Neural cell (in vitro differentiated cells): Measurements from ENCODE around the gene ARHGEF40. TPM values are rescaled to one million over a fixed set of nuclear protein-coding genes. Genes with fewer than 3 reads are reported as not detected.

ENCODE experiments used
- H2AFZ ChIP-seq: fragments of 200-600, 300-800 bp; sonication (generic), shearing (Covaris generic); 2 replicates; pipeline ENCODE4 v1.6.0; 2014; ENCODE audit warnings: low read depth, mild to moderate bottlenecking, antibody characterized with exemption, low read length, moderate library complexity
- H3F3A ChIP-seq: fragments of 200-600 bp; shearing (Covaris generic); 2 replicates; pipeline ENCODE4 v1.6.1; 2016; ENCODE audit warnings: mild to moderate bottlenecking, moderate library complexity, mixed read lengths, antibody characterized with exemption, low read length; ENCODE audit not compliant: insufficient read depth, poor library complexity, severe bottlenecking
- H3K27ac ChIP-seq: fragments of 200-600, 300-800 bp; sonication (generic), shearing (Covaris generic); 2 replicates; pipeline ENCODE4 v1.5.1; 2014; ENCODE audit warnings: mild to moderate bottlenecking, low read length, moderate library complexity
- H3K27me3 ChIP-seq: fragments of 300-800, 200-600 bp; sonication (generic), shearing (Covaris generic); 2 replicates; pipeline ENCODE4 v1.6.0; 2014; ENCODE audit warnings: mild to moderate bottlenecking, low read depth, low read length, moderate library complexity; ENCODE audit not compliant: insufficient read depth
- H3K36me3 ChIP-seq: fragments of 300-800, 200-600 bp; sonication (generic), shearing (Covaris generic); 2 replicates; pipeline ENCODE4 v1.5.1; 2014; ENCODE audit warnings: mild to moderate bottlenecking, antibody characterized with exemption, low read length, moderate library complexity; ENCODE audit not compliant: insufficient read depth
- H3K4me2 ChIP-seq: fragments of 300-800, 200-600 bp; sonication (generic), shearing (Covaris generic); 2 replicates; pipeline ENCODE4 v1.6.0; 2014; ENCODE audit warnings: mild to moderate bottlenecking, low read length
- H3K4me3 ChIP-seq: fragments of 300-800, 200-600 bp; sonication (generic), shearing (Covaris generic); 2 replicates; pipeline ENCODE4 v1.5.1; 2014; ENCODE audit warnings: mild to moderate bottlenecking, low read length, moderate library complexity
- H3K79me2 ChIP-seq: fragments of 200-600 bp; shearing (Covaris generic); replicated peaks from 2 replicates; pipeline ENCODE4 v1.6.0; 2014; ENCODE audit warnings: mild to moderate bottlenecking, low read length, moderate library complexity; ENCODE audit not compliant: insufficient read depth
- H3K9ac ChIP-seq: fragments of 300-800, 200-600 bp; sonication (generic), shearing (Covaris generic); 2 replicates; pipeline ENCODE4 v1.6.1; 2016; ENCODE audit warnings: mild to moderate bottlenecking, low read length, mixed read lengths
- H3K9me2 ChIP-seq: fragments of 200-600 bp; shearing (Covaris generic); 2 replicates; pipeline ENCODE4 v1.6.1; 2016; ENCODE audit warnings: mild to moderate bottlenecking, low read length, mixed read lengths; ENCODE audit not compliant: insufficient read depth
- H3K9me3 ChIP-seq: fragments of 200-600, 300-800 bp; sonication (generic), shearing (Covaris generic); 2 replicates; pipeline ENCODE4 v1.6.1; 2016; ENCODE audit warnings: mild to moderate bottlenecking, mixed run types, low read length, moderate library complexity, mixed read lengths
- H4K20me1 ChIP-seq: fragments of 200-600 bp; shearing (Covaris generic); 2 replicates; pipeline ENCODE4 v1.6.1; 2016; ENCODE audit warnings: mild to moderate bottlenecking, mixed run types; ENCODE audit not compliant: insufficient read depth
- CTCF ChIP-seq: fragments of 450-650 bp; IDR thresholded peaks from 2 replicates; pipeline ENCODE4 v1.5.1; 2014; ENCODE audit warnings: antibody characterized with exemption, mild to moderate bottlenecking, moderate library complexity; ENCODE audit not compliant: poor library complexity, severe bottlenecking
- EP300 ChIP-seq: fragments of 450-650 bp; conservative IDR thresholded peaks from 2 replicates; pipeline ENCODE4 v1.6.1; 2014; ENCODE audit warnings: antibody characterized with exemption, mild to moderate bottlenecking, moderate library complexity; ENCODE audit not compliant: poor library complexity, severe bottlenecking
- MXI1 ChIP-seq: fragments of 450-650 bp; conservative IDR thresholded peaks from 2 replicates; pipeline ENCODE4 v1.6.1; 2014; ENCODE audit warnings: antibody characterized with exemption, mild to moderate bottlenecking; ENCODE audit not compliant: poor library complexity, severe bottlenecking
- POLR2AphosphoS5 ChIP-seq: IDR thresholded peaks from 2 replicates; pipeline ENCODE4 v1.6.1; 2012
- RAD21 ChIP-seq: fragments of 450-650 bp; conservative IDR thresholded peaks from 2 replicates; pipeline ENCODE4 v1.6.1; 2014; ENCODE audit warnings: antibody characterized with exemption, mild to moderate bottlenecking, moderate library complexity
- REST ChIP-seq: IDR thresholded peaks from 2 replicates; pipeline ENCODE4 v1.6.1; 2012; ENCODE audit warnings: borderline replicate concordance
- SMC3 ChIP-seq: fragments of 450-650 bp; conservative IDR thresholded peaks from 2 replicates; pipeline ENCODE4 v1.6.1; 2014; ENCODE audit warnings: antibody characterized with exemption, mild to moderate bottlenecking, moderate library complexity; ENCODE audit not compliant: poor library complexity
- TAF1 ChIP-seq: IDR thresholded peaks from 2 replicates; pipeline ENCODE4 v1.6.1; 2012; ENCODE audit warnings: low read depth
- polyA plus RNA-seq: library from polyadenylated mRNA; depleted of rRNA; stranded (reverse); fragments of >200 nt; gene quantifications from 2 replicates; pipeline ENCODE4 v1.2.3, GENCODE V29; 2014

The ARHGEF40 gene
- polyA plus RNA-seq, 1 donor from 2014 or later = 28.9 TPM

GRCh38 chr14:21090940-21091663 is 21.0 kb downstream of the ARHGEF40 start (continued):
- no peak for TF ChIP-seq CTCF

- Histone ChIP-seq H4K20me1 (no peaks in the 10 kb centered on the region), H3K9ac (no peak overlapping the region), H3K27ac (no peak overlapping the region), H3K4me3 (no peak overlapping the region), H3K4me2 (no peak overlapping the region), H3K79me2 (peaks cover 16% of the 10 kb centered on the region), H3K27me3 (no peaks in the 10 kb centered on the region), H3K36me3 (peaks cover 7% of the 10 kb centered on the region), H2AFZ (no peak overlapping the region), H3F3A (peaks cover 16% of the 10 kb centered on the region), H3K9me2 (no peaks in the 10 kb centered on the region), H3K9me3 (no peaks in the 10 kb centered on the region)
- no peak for TF ChIP-seq MXI1
- TF ChIP-seq TAF1 = no peak
- TF ChIP-seq CTCF = no peak
- TF ChIP-seq POLR2AphosphoS5 = no peak
- no peak for TF ChIP-seq EP300
- TF ChIP-seq SMC3 = no peak
- no peak for TF ChIP-seq RAD21
- TF ChIP-seq REST = no peak
Observed at GRCh38 chr14:21091821-21092272, 21.7 kb downstream of the ARHGEF40 start.
